ENCODE measurements around the gene OS9.

GRCh38 chr12:57755194-57755453 lies 61.2 kb downstream of the OS9 start:
- no peak for TF ChIP-seq CTCF (IDR thresholded peaks at IDR 0.05)
- no peak for TF ChIP-seq EP300 (IDR thresholded peaks at IDR 0.05)
